ENCODE measurements around the gene SPOPL. TPM values are rescaled to one million over a fixed set of nuclear protein-coding genes. Genes with fewer than 3 reads are reported as not detected.

The SPOPL gene
- polyA plus RNA-seq, 1 donor from 2014 or later: 16.4 TPM

DNA sequence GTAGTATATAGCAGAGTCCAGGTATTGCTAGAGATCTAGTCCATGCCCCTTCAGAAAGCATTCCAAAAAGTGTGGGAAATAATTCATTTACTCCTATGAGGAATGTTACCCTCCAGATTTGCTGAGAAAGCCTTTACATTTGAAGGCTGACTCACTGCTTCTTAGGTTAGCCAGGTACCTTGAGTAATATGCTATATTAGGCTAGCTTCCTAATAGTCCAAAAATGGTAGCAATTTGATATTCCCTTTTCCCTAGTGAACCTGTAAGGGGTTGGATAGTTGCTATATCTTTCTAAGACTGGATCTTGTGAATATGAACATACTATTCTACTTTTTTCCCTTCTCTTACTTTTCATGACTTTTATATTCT is 63.6 kb downstream of the SPOPL start:
- H3K9me2 ChIP-seq (ENCODE audit: insufficient read depth, low read length): no peaks in the 10 kb centered on the region
- H3F3A ChIP-seq (ENCODE audit: insufficient read depth, low read length, poor library complexity, severe bottlenecking): no peaks in the 10 kb centered on the region
- H3K27me3 ChIP-seq (ENCODE audit: insufficient read depth, low read depth, low read length): no peaks in the 10 kb centered on the region
- peaks cover 3% of the 10 kb centered on the region for H3K36me3 ChIP-seq (ENCODE audit: insufficient read depth, low read length)
- H2AFZ ChIP-seq (ENCODE audit: low read depth, low read length): no peak overlapping the region
- no peaks in the 10 kb centered on the region for H3K9me3 ChIP-seq (ENCODE audit: low read length)
- H3K79me2 ChIP-seq (replicated peaks; ENCODE audit: insufficient read depth, low read length): no peaks in the 10 kb centered on the region
- TF ChIP-seq TAF1 (IDR thresholded peaks at IDR 0.05; ENCODE audit: low read depth) (no peak), RAD21 (conservative IDR thresholded peaks at IDR 0.05) (no peak), POLR2AphosphoS5 (IDR thresholded peaks at IDR 0.05) (no peak), EP300 (conservative IDR thresholded peaks at IDR 0.05; ENCODE audit: poor library complexity, severe bottlenecking) (no peak), SMC3 (conservative IDR thresholded peaks at IDR 0.05; ENCODE audit: poor library complexity) (no peak), MXI1 (conservative IDR thresholded peaks at IDR 0.05; ENCODE audit: poor library complexity, severe bottlenecking) (no peak), EZH2 (IDR thresholded peaks at IDR 0.05; ENCODE audit: borderline replicate concordance, insufficient read depth, low read length, poor library complexity, severe bottlenecking) (no peak)
- TF ChIP-seq, protein P1, sequence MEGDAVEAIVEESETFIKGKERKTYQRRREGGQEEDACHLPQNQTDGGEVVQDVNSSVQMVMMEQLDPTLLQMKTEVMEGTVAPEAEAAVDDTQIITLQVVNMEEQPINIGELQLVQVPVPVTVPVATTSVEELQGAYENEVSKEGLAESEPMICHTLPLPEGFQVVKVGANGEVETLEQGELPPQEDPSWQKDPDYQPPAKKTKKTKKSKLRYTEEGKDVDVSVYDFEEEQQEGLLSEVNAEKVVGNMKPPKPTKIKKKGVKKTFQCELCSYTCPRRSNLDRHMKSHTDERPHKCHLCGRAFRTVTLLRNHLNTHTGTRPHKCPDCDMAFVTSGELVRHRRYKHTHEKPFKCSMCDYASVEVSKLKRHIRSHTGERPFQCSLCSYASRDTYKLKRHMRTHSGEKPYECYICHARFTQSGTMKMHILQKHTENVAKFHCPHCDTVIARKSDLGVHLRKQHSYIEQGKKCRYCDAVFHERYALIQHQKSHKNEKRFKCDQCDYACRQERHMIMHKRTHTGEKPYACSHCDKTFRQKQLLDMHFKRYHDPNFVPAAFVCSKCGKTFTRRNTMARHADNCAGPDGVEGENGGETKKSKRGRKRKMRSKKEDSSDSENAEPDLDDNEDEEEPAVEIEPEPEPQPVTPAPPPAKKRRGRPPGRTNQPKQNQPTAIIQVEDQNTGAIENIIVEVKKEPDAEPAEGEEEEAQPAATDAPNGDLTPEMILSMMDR (IDR thresholded peaks at IDR 0.05; ENCODE audit: poor library complexity, severe bottlenecking): no peak
- TF ChIP-seq, protein P2, sequence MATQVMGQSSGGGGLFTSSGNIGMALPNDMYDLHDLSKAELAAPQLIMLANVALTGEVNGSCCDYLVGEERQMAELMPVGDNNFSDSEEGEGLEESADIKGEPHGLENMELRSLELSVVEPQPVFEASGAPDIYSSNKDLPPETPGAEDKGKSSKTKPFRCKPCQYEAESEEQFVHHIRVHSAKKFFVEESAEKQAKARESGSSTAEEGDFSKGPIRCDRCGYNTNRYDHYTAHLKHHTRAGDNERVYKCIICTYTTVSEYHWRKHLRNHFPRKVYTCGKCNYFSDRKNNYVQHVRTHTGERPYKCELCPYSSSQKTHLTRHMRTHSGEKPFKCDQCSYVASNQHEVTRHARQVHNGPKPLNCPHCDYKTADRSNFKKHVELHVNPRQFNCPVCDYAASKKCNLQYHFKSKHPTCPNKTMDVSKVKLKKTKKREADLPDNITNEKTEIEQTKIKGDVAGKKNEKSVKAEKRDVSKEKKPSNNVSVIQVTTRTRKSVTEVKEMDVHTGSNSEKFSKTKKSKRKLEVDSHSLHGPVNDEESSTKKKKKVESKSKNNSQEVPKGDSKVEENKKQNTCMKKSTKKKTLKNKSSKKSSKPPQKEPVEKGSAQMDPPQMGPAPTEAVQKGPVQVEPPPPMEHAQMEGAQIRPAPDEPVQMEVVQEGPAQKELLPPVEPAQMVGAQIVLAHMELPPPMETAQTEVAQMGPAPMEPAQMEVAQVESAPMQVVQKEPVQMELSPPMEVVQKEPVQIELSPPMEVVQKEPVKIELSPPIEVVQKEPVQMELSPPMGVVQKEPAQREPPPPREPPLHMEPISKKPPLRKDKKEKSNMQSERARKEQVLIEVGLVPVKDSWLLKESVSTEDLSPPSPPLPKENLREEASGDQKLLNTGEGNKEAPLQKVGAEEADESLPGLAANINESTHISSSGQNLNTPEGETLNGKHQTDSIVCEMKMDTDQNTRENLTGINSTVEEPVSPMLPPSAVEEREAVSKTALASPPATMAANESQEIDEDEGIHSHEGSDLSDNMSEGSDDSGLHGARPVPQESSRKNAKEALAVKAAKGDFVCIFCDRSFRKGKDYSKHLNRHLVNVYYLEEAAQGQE (IDR thresholded peaks at IDR 0.05; ENCODE audit: borderline replicate concordance): no peak
- H3K27ac ChIP-seq (ENCODE audit: low read length): no peak overlapping the region
- no peak overlapping the region for H3K4me2 ChIP-seq (ENCODE audit: low read length)
- no peak overlapping the region for H3K9ac ChIP-seq (ENCODE audit: low read length)
- no peaks in the 10 kb centered on the region for H4K20me1 ChIP-seq (ENCODE audit: insufficient read depth)
- H3K4me3 ChIP-seq (ENCODE audit: low read length): no peak overlapping the region

DNA sequence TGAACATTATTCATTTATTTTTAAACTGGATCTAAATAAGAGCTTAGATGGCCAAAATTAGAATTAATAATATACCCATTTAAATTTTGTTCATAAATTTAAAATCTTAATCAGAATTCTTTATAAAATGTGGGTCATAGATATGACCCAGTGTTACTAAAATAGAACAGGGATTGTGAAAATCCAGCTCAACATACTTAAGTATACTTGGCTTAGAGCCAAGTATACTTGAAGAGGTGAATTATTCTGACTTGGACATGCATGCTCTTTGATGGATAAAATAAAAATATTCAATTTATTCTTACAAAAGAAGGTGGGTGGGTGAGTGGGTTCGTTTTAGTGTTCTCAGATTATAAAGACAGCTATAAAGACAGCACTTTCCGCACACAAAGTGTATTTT is 70.7 kb downstream of the SPOPL start:
- TF ChIP-seq RAD21 (conservative IDR thresholded peaks at IDR 0.05): no peak

DNA sequence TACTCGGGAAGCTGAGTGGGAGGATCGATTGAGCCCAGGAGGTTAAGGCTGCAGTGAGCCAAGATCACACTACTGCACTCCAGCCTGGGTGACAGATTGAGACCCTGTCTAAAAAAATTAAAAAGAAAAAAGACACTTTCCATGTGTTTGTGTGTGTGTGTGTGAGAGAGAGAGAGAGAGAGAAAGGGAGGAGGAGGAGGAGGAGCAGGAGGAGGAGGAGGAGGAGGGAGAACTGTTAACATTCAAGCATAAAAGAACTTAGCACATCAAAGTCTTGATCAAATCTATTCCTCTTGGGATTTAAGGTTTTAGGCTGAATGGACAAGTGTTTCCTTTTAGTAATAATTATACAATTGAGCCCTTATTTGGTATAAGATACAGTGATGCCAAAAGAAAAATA is 75.5 kb downstream of the SPOPL start:
- peaks cover 9% of the 10 kb centered on the region for H3K36me3 ChIP-seq (ENCODE audit: insufficient read depth, low read length)
- TF ChIP-seq MXI1 (conservative IDR thresholded peaks at IDR 0.05; ENCODE audit: poor library complexity, severe bottlenecking): no peak
- TF ChIP-seq, protein P1 (IDR thresholded peaks at IDR 0.05; ENCODE audit: poor library complexity, severe bottlenecking): no peak
- TF ChIP-seq POLR2AphosphoS5 (IDR thresholded peaks at IDR 0.05): no peak
- TF ChIP-seq SMC3 (conservative IDR thresholded peaks at IDR 0.05; ENCODE audit: poor library complexity): no peak

More for the DNA sequence above, 70.7 kb downstream of the SPOPL start:
- Histone ChIP-seq H2AFZ (ENCODE audit: low read depth, low read length) (no peak overlapping the region), H3K36me3 (ENCODE audit: insufficient read depth, low read length) (peaks cover 12% of the 10 kb centered on the region), H3K9me2 (ENCODE audit: insufficient read depth, low read length) (no peaks in the 10 kb centered on the region), H3K9me3 (ENCODE audit: low read length) (peaks cover 5% of the 10 kb centered on the region), H3K4me2 (ENCODE audit: low read length) (no peak overlapping the region), H3K27me3 (ENCODE audit: insufficient read depth, low read depth, low read length) (no peaks in the 10 kb centered on the region), H3K27ac (ENCODE audit: low read length) (no peak overlapping the region), H3K79me2 (replicated peaks; ENCODE audit: insufficient read depth, low read length) (no peaks in the 10 kb centered on the region), H3K9ac (ENCODE audit: low read length) (no peak overlapping the region), H4K20me1 (ENCODE audit: insufficient read depth) (no peaks in the 10 kb centered on the region), H3F3A (ENCODE audit: insufficient read depth, low read length, poor library complexity, severe bottlenecking) (no peaks in the 10 kb centered on the region), H3K4me3 (ENCODE audit: low read length) (no peak overlapping the region)

More for the DNA sequence above, 75.5 kb downstream of the SPOPL start:
- H3K4me3 ChIP-seq (ENCODE audit: low read length): no peak overlapping the region
- no peaks in the 10 kb centered on the region for H3K27me3 ChIP-seq (ENCODE audit: insufficient read depth, low read depth, low read length)
- peaks cover 5% of the 10 kb centered on the region for H3K9me3 ChIP-seq (ENCODE audit: low read length)
- no peaks in the 10 kb centered on the region for H4K20me1 ChIP-seq (ENCODE audit: insufficient read depth)
- no peak overlapping the region for H3K9ac ChIP-seq (ENCODE audit: low read length)
- no peak overlapping the region for H3K27ac ChIP-seq (ENCODE audit: low read length)
- no peaks in the 10 kb centered on the region for H3K9me2 ChIP-seq (ENCODE audit: insufficient read depth, low read length)
- no peaks in the 10 kb centered on the region for H3K79me2 ChIP-seq (replicated peaks; ENCODE audit: insufficient read depth, low read length)
- no peak overlapping the region for H3K4me2 ChIP-seq (ENCODE audit: low read length)
- H3F3A ChIP-seq (ENCODE audit: insufficient read depth, low read length, poor library complexity, severe bottlenecking): no peaks in the 10 kb centered on the region
- H2AFZ ChIP-seq (ENCODE audit: low read depth, low read length): no peak overlapping the region
